Umbilical cord (tissue), 2 donors: ENCODE measurements around the gene OTOP2. TPM values are rescaled to one million over a fixed set of nuclear protein-coding genes. Genes with fewer than 3 reads are reported as not detected.
"Not testable (repeated sequence)": the region's sequence is repeated elsewhere in the genome, so short reads cannot be mapped to it uniquely, and the experiment has no call there.

ENCODE experiments used
- DNase-seq: peaks from one replicate; pipeline ENCODE4 v3.0.0-alpha.2; 2015; ENCODE audit warnings: low spot score
- total RNA-seq: library from RNA; depleted of rRNA; stranded (reverse); fragments of >200 nt; gene quantifications from one replicate; pipeline ENCODE4 v1.2.3, GENCODE V29; 2014; ENCODE audit warnings: low replicate concordance; ENCODE audit not compliant: insufficient read depth

Gene OTOP2
- total RNA-seq, 1 donor from 2014 or later = 0.72 TPM

DNA sequence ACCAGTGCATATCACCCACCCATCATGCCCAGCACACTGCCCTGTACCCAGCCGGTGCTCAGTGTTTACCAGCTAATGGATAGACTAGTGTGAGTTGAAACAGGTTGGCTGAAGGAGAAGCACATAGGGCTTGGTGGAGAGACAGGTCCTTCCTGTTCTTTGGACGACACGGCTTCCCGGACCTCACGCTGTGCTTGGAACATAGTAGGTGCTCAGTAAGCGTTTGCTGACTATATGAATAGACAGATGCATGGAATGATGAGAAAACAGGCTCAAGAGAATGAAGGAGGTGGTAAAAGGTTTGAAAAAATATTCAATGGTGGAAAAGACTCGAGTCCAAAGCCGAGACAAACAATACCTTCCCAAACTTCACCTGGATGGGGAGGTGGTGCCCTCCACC, 23.9 kb upstream of the OTOP2 start:
- DNase-seq = no peak

DNA sequence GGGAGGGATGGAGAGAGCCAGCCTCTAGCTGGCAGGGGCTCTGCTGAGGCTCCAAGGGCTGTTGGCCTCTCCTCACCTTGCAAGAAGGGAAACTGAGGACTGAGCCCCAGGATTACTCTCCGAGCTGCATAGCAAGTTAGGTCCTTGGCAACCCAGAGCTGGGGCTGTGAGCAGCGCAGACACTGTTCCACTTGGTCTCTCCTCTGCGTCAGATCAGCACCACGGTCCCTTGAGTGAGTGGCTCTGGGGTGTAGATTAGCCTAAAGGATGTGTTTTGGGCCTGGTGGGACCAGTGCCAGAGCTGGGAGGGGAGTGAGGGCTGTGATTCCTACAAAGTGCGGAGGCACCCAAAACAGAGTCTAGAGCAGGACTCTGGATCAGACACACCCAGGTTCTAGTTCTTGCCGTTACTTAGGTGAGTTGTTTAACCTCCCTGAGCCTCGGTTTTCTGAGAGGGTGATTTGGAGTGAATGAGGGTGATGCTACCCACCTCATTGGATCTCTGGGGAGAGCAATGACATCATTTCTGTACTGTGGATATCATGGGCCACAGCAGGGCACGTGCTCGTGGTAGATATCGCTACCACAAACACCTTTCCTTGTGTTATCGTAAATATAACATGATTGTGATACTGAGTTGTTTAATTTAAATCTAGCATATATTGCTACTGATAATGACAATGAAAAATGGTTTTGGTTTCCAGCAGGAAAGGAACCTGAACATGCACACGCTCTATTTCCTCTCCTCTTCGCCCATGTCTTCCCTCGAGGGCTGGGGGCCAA, 22.5 kb upstream of the OTOP2 start:
- DNase-seq = no peak

DNA sequence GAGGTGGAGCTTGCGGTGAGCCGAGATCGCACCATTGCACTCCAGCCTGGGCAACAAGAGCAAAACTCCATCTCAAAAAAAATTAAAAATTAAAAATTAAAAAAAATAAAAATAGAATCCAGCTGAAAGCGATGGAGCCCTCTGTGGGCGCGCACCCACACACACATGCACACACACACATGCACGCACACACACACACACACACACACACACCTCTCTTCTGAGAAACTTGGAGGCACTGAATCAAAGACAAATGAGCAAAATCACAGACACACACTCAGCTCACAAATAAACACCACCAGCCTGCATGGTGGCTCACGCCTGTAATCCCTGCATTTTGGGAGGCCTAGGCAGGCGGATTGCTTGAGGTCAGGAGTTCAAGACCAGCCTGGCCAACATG, 21.0 kb upstream of the OTOP2 start:
- no peak for DNase-seq

DNA sequence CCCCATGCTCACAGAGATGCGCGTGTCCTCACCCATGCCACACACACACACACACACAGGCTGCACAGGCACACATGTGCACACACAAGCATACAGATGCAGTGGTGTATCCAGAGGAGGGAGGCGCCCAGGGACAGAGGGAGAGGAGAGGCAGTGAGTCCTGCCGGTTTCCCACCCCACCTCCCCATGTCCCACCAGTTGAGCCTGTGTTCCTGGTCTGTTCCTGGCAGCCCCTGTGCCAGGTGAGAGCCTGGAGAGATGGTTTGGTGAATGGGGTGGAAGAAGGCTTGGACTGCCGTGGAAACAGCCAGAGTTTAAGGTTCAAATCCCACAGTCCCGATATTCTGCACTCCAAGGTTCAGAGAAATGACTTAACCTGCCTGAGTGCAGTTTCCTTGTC, 20.4 kb upstream of the OTOP2 start:
- no peak for DNase-seq

DNA sequence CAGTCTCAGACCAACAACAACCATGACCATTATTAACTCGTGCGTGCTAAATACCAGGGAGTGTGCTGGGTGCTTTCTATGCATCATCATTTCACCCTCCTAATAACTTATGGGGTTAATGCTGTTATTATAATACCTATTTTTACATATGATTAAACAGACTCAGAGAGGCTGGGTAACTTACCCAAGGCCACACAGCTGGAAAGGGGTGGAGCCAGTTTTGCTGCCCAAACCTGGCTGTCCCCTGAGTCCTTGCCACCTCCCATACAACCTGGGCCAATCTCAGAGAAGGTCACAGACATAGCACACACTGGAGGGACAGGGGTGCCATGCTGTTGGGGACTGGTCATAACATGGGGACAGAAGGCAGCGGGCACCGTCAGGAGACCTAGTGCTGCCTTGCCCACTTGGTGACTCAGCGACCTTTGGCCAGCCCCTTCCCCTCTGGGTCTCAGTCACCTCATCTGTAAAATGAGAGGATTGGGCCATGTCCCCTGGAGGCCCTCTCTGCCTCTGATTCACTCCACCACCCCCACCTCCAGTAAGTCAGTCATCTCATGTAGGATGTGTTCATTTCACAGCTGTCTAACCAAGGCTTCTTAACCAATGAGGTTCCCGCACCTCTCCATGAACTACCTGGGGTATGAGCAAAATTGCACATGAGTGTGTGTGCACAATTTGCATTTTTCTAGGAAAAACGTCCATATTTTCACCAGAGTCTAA, 19.2 kb upstream of the OTOP2 start:
- DNase-seq = no peak

DNA sequence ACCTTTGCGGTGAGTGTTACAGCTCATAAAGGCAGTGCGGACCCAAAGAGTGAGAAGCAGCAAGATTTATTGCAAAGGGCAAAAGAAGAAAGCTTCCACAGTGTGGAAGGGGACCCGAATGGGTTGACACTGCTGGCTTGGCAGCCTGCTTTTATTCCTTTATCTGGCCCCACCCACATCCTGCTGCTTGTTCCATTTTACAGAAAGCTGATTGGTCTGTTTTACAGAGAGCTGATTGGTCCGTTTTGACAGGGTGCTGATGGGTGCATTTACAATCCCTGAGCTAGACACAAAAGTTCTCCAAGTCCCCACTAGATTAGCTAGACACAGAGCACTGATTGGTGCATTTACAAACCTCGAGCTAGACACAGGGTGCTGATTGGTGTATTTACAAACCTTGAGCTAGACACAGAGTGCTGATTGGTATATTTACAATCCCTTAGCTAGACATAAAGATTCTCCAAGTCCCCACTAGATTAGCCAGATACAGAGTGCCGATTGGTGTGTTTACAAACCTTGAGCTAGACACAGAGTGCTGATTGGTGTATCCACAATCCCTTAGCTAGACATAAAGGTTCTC, 17.8 kb upstream of the OTOP2 start:
- DNase-seq = not testable (repeated sequence)

DNA sequence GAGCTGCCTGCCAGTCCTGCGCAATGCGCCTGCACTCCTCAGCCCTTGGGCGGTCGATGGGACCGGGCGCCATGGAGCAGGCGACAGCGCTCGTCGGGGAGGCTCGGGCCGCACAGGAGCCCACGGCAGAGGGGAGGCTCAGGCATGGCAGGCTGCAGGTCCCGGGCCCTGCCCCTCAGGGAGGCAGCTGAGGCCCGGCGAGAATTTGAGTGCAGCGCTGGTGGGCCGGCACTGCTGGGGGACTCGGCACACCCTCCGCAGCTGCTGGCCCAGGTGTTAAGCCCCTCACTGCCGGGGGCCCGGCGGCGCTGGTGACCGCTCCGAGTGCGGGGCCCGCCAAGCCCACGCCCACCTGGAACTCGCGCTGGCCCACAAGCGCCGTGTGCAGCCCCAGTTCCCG, 17.1 kb upstream of the OTOP2 start:
- DNase-seq = no peak

DNA sequence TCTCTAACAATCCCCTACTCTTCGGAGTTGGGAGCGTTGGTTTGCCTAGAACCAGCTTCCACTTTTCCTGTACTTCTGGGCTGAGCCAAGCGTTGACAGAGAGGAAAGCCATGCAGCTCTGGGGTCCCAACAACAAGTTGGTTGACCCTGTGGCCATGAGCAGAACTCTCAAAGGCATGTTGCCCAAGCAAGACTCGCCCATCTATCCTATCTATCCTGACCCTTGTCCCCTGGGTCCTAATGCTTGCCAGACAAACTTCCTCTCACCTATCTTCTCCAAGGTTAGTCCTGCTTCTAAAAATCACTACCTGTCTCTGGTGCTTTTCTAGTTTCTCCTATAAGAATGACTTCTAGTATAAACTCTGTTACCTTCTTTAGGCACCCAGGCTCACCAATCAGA, 15.0 kb upstream of the OTOP2 start:
- DNase-seq = not testable (repeated sequence)

DNA sequence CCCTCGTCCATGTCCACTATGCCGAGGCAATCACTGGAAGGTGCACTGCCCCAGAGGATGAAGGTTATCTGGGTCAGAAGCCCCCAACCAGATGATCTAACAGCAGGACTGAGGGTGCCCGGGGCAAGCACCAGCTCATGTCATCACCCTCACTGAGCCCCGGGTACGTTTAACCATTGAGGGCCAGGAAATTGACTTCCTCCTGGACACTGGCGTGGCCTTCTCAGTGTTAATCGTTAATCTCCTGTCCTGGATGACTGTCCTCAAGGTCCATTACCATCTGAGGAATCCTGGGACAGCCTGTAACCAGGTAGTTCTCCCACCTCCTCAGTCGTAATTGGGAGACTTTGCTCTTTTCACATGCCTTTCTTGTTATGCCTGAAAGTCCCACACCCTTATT, 12.7 kb upstream of the OTOP2 start:
- DNase-seq = not testable (repeated sequence)

DNA sequence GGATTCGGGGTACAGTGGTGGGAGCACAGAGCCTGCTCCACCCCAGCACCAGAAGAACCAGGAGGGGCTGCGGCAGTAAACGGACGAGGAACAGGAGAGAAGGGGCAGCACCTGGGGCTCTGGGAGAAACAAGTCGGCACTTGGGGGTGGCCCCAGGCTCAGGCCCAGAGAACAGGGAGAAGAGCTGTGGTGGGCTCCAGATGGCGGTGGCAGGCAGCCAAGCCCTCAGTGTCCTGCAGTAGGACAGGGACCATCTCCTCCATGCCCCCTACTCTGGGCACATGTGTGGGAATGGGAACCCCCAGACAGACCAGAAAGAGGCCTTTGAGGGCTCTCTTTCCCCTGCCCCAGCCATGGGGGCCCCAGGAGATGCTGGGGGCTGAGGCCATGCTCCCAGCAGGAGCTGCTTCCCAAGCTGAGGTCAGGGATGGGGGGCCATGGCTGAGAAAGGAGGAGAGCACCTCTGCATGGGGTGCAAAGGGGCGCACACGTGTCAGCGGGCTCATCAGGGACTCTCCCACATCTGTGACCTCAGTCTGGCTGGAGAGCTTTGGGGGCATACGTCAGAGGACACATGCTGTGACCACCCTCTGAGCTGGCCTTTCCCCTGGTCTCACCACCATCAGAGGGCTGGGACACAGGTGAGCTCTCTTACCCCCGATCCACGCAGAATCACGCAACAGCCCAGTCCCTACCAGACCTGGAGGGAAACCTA, 7.8 kb upstream of the OTOP2 start:
- DNase-seq = no peak

DNA sequence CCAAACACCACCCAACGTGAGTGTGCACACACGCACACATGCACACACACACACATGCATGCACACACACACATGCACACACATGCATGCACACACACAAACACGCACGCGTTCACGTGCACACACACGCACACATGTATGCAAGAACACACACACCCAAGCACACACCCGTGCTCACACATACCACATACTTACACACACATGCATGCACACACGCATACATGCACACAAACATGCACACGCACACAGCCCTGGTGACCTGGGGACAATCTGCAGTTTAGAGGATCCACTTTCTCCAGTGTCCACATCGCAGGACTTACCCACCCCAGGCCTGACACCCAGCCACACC, 7.2 kb upstream of the OTOP2 start:
- no peak for DNase-seq

DNA sequence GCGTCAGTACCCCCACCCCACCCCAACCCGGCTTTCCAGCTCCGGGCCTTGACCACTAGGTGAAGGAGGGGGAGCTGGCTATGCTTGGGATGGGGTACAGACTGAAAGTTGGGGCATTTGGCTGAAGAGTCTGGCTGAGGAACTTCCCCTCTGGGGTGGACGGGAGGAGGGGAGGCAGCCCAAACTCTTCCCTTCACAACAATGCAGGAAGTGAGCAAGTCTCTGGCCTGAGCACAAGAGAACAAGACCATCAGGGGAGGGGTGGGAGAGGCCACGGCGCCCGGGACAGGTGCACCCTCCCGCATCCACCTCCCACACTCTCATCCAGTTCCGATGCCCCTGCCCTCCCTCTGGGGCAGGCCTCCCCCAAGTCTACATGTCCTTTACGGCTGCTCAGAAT, 6.6 kb upstream of the OTOP2 start:
- DNase-seq = no peak

DNA sequence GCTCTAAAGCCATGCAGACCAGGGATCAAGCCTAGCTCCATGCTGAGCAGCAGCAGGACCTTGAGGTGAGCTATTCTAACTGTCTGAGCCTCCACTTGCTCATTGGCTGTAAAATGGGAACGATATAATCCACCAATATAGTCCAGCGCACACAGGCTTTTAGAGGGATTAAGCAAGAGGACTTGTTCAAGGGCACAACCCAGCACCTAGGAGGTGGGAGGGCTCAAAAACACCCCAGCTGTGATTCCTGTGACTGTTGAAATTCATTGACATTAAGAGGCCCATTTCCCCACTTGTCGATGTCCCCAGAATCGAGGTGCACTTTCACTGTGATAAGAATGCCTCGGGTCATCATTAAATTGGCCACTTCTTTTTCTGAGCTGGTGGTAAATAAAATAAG, 5.2 kb upstream of the OTOP2 start:
- DNase-seq = no peak

DNA sequence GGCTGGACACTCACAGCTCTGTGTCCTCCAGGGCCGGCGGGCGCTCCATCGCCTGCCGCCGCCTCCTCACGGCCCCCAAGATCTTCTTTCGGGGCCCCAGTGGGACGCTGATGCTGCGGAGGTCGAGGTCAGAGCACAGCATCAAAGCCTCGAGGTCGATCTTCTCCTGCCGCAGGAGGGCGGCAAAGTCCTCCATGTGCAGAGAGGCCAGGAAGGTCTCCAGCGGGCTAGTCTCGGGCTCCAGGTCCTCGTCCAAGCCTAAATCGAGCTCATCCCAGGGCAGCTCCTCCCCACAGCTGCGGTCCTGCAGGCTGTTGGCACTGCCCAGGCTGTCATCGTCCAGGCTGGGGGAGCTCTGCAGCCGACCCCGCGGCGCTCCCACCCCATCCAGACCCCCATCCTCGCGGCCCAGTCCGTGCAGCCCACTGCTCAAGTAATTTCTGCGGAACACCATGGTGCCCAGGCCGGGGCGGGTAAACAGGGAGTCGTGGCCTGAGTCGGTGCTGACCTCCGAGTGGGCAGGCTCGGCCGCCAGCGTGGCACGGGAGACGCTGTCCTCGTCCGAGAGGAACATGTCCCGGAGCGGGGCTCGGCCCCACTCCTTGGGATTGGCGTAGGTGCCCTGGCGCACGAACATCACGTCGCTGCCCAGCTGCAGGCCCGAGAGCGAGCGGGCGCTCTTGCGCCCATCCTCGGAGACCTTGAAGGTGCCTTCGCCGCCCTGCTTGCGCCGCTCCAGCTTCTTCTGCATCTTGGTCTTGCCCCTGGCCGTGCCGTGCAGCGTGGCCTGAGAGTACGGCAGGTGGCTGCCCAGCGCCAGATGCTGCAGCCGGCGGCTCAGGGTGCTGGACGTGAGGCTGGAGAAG, 4.4 kb upstream of the OTOP2 start:
- DNase-seq = no peak

DNA sequence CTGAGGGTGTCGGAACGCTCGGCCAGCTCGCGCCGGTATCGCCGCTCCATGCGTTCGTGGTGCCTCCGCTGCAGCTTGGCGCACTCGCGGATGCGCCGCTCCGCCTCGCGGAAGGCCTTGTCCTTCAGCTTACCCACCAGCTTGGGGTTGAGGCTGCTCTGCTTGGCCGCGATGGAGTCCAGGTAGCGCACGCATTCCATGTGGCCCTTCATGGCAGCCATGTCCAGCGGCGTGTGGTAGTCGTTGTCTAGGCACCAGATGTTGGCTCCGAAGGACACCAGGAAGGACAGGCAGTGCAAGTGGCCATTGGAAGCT, 3.8 kb upstream of the OTOP2 start:
- DNase-seq = no peak

DNA sequence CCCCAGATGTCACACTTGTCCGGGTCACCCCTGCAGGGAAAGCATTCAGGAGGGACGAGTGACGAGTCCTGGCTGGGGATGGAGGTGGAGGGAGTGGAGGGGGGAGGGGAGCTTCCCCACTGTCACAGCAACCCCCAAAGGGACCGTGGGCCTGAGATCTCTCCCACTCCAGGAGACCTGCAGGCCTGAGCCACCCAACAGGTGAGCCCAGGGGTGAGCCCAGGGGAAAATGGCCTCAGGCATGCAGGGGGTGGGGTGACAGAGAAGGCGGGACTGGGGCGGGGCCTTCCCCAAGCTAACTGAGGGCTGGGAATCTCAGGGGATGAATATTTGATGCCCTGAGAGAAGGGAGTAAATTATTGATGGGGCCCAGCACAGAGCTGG, 3.4 kb upstream of the OTOP2 start:
- DNase-seq = no peak

DNA sequence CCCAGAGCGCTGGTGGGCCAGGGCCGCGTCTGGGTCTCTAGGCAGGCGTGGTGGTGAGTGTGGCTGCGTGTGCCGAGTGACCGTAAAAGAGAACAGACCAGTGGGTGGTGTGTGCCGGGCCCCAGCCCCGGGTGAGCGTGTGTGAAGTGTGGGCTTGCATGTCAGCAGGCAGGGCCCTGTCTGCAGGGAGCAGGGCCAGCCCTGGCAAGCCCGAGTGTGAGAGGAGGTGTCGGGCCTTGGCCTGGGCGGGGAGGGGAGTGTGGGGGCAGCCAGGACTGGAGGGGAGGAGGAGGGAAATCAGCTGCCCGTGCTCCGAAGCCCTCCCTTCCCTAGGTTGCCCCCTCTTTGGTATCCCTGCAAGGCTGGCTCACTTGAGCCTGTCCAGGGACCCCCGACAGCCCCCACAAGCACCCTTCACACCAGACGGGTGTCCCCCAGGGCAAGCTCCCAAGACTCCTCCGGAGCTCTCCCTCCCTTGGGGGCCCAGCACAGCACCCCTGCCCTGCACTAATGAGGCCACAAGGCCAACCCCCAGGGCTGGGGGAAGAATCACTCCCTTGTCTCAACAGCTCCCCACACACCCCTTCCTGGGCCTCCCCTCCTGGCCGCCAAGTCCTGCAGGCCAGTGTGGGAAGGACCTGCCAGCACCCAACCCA, 2.9 kb upstream of the OTOP2 start:
- peak; percentile 37 for DNase-seq

DNA sequence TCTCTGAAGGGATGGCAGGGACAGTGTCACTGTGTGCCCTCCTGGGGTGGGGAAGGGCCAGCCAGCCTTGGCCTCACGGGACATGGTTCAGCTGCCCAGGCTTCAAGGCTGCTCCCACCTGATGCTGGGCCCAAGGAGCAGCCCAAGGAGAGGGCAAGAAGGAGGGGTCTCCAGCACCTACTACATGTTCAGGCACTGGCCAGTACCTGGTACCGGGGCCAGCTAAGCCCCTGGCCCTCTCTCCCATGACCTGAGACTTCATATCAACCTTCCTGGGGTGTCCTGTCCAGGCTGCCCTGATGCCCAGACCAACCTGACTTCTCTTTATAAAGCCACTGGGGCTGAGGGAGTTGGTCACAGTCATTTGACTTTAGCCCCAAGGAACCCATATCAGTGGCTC, 2.3 kb upstream of the OTOP2 start:
- no peak for DNase-seq

DNA sequence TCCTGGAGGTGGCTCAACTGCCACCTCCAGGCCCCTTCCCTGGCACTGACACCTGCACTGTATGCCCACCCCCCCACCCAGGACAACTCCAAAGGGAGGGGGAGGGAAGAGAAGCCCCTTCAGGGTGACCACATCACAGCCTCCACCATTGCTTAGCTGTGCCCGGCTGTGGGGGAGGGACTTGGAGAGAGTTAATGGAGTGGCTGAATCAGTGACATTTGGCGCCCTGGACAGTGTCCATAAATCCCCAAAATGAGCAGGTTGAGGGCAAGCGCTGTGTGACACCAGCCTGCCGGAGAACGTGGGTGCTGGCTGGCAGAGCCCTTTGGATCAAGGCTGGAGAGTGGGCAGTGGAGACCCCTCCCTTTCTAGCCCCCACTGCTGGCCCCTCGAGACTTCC, 1.9 kb upstream of the OTOP2 start:
- no peak for DNase-seq

DNA sequence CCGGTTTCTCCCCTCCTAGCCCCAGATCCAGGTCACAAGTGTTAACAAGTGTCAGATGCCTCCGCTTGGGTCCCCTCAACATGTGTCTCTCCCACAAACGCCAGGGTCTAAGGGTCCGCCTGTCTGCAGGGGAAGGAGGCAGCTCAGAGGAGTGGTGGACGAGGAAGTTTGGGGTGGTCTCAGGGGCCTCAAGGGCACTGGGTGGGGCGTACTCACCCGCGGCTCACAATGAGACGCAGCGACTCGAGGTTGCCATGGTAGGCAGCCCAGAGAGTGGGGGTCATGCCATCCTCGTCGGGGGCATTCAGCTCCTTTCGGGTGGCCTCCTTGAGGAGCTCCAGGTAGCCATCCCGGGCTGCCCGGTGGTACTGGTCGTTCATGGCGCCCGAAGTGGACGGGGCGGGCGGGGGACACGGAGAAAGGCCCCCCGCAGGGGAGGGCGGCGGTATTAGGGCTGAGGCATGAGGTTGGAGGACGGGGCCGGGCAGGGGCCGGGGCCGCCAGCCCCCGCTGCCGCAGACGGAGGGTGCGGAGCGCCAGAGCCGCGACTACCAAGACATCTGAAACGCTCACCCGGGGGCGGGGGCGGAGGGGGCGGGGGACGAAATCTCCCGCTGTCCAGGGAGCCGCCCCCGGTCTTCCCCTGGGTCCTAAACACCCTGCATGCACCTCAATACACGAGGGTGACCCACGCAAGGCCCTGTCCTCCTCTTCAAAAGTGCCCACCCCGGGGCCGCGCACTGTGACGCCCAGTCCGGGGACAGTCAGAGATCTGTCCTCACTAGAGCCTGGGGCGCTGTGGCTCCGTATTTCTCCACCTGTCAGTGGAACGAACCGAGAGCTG, 1.2 kb upstream of the OTOP2 start, which contains the start of gene USH1G:
Gene USH1G (minus strand): TSS at position 562 of the 844 bp plus-strand sequence. CDS start 182 bp downstream, at position 380.
- DNase-seq = peak; percentile 24
